Urinary bladder (tissue), 4 donors: Measurements from ENCODE around the gene SBF1. TPM values are rescaled to one million over a fixed set of nuclear protein-coding genes. Genes with fewer than 3 reads are reported as not detected.
"Not testable (repeated sequence)": the region's sequence is repeated elsewhere in the genome, so short reads cannot be mapped to it uniquely, and the experiment has no call there.

Experiments used
- DNase-seq: peaks from one replicate; pipeline ENCODE4 v3.0.0-alpha.2; 2015; ENCODE audit errors: extremely low spot score
- H3K27ac ChIP-seq: one replicate; pipeline ENCODE4 v1.5.1; 2013; ENCODE audit warnings: low read depth, mild to moderate bottlenecking, moderate library complexity
- H3K36me3 ChIP-seq: one replicate; pipeline ENCODE4 v1.6.1; 2013; ENCODE audit warnings: mild to moderate bottlenecking, moderate library complexity; ENCODE audit not compliant: insufficient read depth
- H3K4me1 ChIP-seq: one replicate; pipeline ENCODE4 v1.6.1; 2013; ENCODE audit warnings: mild to moderate bottlenecking, moderate library complexity; ENCODE audit not compliant: insufficient read depth
- H3K4me3 ChIP-seq: one replicate; pipeline ENCODE4 v1.5.1; 2013; ENCODE audit warnings: low read depth, low read length
- WGBS: extraction: QIAGEN DNeasy Blood & Tissue Kit; methylation state at CpG from one replicate; pipeline ENCODE4 v1.1.7; 2013; 5-methylcytosine and 5-hydroxymethylcytosine counted together
- polyA plus RNA-seq: library from polyadenylated mRNA; stranded (reverse); fragments of 200-250 nt; gene quantifications from one replicate; pipeline ENCODE4 v1.2.3, GENCODE V29; 2013
- total RNA-seq: library from RNA; depleted of rRNA; stranded (reverse); fragments of >200 nt; gene quantifications from one replicate; pipeline ENCODE4 v1.2.3, GENCODE V29; 2014
- donor health status: healthy with polysubstance abuse.
- donor health status: healthy.

Gene SBF1, protein sequence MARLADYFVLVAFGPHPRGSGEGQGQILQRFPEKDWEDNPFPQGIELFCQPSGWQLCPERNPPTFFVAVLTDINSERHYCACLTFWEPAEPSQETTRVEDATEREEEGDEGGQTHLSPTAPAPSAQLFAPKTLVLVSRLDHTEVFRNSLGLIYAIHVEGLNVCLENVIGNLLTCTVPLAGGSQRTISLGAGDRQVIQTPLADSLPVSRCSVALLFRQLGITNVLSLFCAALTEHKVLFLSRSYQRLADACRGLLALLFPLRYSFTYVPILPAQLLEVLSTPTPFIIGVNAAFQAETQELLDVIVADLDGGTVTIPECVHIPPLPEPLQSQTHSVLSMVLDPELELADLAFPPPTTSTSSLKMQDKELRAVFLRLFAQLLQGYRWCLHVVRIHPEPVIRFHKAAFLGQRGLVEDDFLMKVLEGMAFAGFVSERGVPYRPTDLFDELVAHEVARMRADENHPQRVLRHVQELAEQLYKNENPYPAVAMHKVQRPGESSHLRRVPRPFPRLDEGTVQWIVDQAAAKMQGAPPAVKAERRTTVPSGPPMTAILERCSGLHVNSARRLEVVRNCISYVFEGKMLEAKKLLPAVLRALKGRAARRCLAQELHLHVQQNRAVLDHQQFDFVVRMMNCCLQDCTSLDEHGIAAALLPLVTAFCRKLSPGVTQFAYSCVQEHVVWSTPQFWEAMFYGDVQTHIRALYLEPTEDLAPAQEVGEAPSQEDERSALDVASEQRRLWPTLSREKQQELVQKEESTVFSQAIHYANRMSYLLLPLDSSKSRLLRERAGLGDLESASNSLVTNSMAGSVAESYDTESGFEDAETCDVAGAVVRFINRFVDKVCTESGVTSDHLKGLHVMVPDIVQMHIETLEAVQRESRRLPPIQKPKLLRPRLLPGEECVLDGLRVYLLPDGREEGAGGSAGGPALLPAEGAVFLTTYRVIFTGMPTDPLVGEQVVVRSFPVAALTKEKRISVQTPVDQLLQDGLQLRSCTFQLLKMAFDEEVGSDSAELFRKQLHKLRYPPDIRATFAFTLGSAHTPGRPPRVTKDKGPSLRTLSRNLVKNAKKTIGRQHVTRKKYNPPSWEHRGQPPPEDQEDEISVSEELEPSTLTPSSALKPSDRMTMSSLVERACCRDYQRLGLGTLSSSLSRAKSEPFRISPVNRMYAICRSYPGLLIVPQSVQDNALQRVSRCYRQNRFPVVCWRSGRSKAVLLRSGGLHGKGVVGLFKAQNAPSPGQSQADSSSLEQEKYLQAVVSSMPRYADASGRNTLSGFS (N-terminal part only)
- 28.3 TPM for total RNA-seq
- 44.8 TPM for polyA plus RNA-seq

DNA sequence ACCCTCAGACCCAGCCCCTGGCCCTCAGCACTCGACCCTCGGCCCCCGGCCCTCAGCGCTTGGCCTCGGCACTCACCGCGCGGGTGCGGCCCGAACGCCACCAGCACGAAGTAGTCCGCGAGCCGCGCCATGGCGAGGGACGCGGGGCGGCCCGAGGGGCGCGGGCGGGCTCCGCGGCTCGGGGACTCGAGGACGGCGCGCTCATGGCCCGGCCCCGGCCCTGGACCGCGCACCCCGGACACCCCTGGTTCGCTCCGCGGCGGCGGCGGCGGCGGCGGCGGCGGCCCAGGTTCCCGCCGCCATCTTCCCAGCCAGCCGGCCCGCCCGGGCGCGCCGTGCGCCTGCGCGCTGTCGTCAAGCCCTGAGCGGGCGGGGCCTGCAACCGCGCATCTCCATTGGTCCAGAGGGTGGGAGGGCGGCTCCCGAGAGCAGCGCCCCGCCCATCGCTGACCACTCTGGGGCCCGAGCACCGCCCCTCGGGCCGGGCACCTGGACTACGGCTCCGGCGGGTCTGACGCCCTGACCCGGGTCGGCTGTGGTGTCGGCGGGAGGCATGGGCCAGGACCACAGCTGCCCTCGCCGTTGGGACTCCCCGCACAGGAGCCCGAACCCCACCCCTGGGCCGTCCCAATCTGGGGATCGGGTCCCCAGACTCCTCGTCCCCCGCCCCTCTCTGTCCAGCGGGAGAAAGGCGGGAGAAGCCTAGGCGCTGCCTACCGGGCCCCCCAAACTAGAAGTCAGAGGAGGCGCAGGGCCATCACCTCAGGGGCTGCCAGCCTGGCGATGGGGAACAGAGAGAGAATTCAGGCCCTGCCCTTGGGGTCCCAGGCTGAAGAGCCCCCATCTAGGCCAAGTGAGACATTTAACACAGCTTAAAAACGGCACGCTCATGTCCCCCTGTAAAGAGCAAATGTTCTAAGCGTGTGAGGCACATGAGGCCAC is at the start of gene SBF1:
TSS of gene SBF1 (minus strand) at position 326 of the 942 bp plus-strand sequence. CDS start at position 131, 195 bp downstream.
- H3K36me3 ChIP-seq: no peaks in the 10 kb centered on the region
- 2% methylated on average over 97 of the region's 97 CpGs for WGBS
- peak; percentile 56 for DNase-seq
- peak within 1 kb of the TSS; percentile 94 for H3K4me3 ChIP-seq
- peaks cover 6% of the 10 kb centered on the region for H3K4me1 ChIP-seq
- H3K27ac ChIP-seq: peak within 1 kb of the TSS; percentile 77

DNA sequence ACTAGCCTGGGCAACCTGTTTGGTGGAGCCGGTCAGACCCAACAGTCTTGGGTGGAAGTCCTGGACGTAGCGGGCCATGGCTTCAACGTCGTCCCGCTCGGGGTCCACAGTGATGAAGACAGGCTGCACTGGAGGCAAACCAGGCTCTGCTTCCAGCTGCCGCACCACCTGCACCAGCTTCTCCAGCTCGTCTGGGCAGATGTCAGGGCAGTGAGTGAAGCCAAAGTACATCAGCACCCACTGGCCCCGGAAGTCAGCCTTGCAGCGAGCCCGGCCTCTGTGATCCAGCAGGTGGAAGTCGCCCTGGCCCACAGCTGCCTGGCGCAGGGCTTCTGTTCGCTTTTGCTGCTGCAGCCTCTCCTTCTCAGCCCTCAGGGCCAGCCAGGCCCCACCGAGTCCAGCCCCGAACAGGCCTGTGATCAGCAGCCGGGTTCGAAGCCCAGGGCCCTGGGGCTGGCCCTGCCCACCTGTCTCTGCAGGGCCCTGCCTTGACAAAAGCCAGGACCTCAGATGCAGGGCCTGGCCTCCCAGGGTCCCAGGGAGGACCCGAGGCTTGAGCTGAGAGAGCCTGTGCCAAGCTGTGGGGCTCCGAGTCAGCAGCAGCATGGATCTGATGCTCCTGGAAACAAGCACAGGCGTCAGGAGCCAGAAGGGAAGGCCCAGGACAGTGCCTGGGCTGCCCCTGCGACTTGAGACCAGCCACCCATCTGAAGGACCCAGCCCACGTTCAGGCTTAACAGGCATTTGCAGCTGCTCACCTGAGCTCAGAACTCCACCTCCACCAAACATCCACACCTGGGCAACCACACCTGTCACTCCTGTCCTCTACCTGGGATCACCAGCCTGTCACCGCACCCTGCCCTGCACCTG is 49.2 kb upstream of the SBF1 start:
- WGBS: 77% methylated on average over 25 of the region's 25 CpGs
- Histone ChIP-seq H3K4me1 (no peaks in the 10 kb centered on the region), H3K4me3 (no peak overlapping the region), H3K27ac (no peak overlapping the region), H3K36me3 (peaks cover 7% of the 10 kb centered on the region)
- DNase-seq: no peak

DNA sequence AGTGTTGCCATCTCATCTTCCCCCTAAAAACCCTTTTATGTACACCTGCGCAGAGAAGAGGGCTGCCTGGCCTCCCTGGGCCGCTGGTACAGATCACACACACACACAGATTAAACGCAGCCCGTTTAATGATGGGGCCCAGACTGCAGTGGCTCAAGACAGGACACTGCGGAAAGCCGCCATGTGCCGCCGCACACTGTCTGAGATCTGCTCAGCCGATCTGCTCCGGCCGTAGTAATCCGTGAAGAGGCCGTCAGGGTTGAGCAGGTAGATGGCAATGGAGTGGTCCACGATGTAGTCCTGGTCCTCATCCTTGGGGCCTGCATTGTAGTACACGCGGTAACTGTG is 48.6 kb upstream of the SBF1 start:
- Histone ChIP-seq H3K4me3 (no peak overlapping the region), H3K36me3 (peaks cover 7% of the 10 kb centered on the region), H3K27ac (no peak overlapping the region), H3K4me1 (no peaks in the 10 kb centered on the region)
- no peak for DNase-seq
- WGBS: 92% methylated on average over 16 of the region's 16 CpGs

GRCh38 chr22:50522806-50523438 is 48.1 kb upstream of the SBF1 start:
- Histone ChIP-seq H3K4me1 (no peaks in the 10 kb centered on the region), H3K27ac (no peak overlapping the region), H3K36me3 (peaks cover 7% of the 10 kb centered on the region), H3K4me3 (no peak overlapping the region)
- DNase-seq: no peak
- 87% methylated on average over 22 of the region's 22 CpGs for whole genome bisulfite sequencing

DNA sequence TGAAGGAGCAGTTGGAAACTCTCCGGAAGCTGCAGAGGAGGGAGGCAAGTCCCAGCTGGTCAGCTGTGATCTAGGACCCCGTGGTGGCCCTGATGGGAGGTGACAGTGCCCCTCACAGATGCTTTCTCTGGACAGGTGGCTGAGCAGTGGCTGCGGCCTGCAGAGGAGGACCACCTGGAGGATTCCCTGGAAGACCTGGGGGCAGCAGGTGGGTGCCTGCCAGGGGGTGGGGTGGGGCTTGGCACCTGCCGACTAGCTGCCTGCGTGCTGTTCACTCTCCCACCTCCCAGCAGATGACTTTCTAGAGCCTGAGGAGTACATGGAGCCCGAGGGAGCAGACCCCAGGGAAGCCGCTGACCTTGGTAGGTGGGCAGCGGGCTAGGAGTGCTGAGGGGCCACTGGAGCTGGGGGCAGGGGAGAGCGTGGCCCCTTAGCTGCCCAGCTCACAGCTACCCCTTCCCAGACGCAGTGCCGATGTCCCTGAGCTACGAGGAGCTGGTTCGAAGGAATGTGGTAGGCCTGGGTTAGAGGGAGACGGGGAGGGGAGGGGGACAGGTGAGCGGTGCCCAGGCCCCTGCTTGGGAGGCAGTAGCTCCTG is 47.5 kb upstream of the SBF1 start:
- Histone ChIP-seq H3K4me1 (no peaks in the 10 kb centered on the region), H3K4me3 (no peak overlapping the region), H3K27ac (no peak overlapping the region), H3K36me3 (peaks cover 7% of the 10 kb centered on the region)
- WGBS: 91% methylated on average over 15 of the region's 15 CpGs
- no peak for DNase-seq

DNA sequence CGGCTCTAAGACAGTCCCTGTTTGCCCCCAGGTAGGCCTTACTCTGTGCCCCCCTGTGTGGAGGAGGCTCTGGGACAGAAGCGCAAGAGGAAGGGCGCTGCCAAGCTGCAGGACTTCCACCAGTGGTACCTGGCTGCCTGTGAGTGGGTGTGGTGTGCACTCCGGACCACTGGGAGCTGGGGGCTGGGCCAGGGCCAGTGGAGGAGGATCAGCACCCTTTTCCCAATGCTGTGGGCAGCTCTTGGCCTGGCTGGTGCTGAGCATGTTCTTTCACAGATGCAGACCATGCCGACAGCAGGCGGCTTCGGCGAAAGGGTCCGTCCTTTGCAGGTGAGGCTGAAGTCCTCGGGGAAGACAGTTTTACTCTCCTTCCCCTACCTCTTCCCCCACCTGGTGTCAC is 46.9 kb upstream of the SBF1 start:
- Histone ChIP-seq H3K4me3 (no peak overlapping the region), H3K4me1 (no peaks in the 10 kb centered on the region), H3K27ac (no peak overlapping the region), H3K36me3 (peaks cover 7% of the 10 kb centered on the region)
- WGBS: 93% methylated on average over 10 of the region's 10 CpGs
- DNase-seq: no peak

- H3K27ac ChIP-seq: no peak overlapping the region
- WGBS: 93% methylated on average over 13 of the region's 13 CpGs
- peaks cover 7% of the 10 kb centered on the region for H3K36me3 ChIP-seq
- no peak overlapping the region for H3K4me3 ChIP-seq
- no peak for DNase-seq
- no peaks in the 10 kb centered on the region for H3K4me1 ChIP-seq
Observed at GRCh38 chr22:50520826-50521453, 46.1 kb upstream of the SBF1 start.

- not testable (repeated sequence) for DNase-seq, H3K4me3 ChIP-seq, H3K36me3 ChIP-seq, H3K27ac ChIP-seq, H3K4me1 ChIP-seq
- 98% methylated on average over 8 of the region's 8 CpGs for WGBS
Observed at GRCh38 chr22:50520184-50520583, 45.3 kb upstream of the SBF1 start.

DNA sequence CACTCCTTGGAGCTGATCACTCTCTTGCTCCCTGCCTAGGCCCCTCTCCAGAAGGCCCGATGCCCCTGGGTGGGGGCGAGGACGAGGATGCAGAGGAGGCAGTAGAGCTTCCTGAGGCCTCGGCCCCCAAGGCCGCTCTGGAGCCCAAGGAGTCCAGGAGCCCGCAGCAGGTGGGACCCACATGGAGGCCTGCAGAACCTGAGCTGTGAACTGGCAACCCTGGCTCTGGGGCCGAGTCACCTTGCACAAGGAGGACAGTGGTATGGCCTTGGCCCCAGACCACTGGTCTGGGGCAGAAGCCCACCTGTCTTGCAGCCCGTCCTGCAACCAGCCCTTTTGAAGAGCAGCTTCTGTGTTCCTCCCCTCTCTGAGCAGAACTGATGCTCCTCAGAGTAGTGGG is 44.3 kb upstream of the SBF1 start:
- 96% methylated on average over 8 of the region's 8 CpGs for WGBS
- peaks cover 7% of the 10 kb centered on the region for H3K36me3 ChIP-seq
- no peak overlapping the region for H3K4me3 ChIP-seq
- no peak for DNase-seq
- H3K27ac ChIP-seq: no peak overlapping the region
- H3K4me1 ChIP-seq: no peaks in the 10 kb centered on the region

GRCh38 chr22:50518606-50519005 is 43.8 kb upstream of the SBF1 start:
- Histone ChIP-seq H3K4me1 (no peaks in the 10 kb centered on the region), H3K4me3 (no peak overlapping the region), H3K36me3 (peaks cover 7% of the 10 kb centered on the region), H3K27ac (no peak overlapping the region)
- 94% methylated on average over 7 of the region's 7 CpGs for WGBS
- DNase-seq: no peak
